Stimulated activated CD8-positive, alpha-beta memory T cell treated with anti-CD3 and anti-CD28 coated beads, Interleukin-4, amount 100 ng/mL, for 1 hour (primary cell): ENCODE measurements around the gene FBN2.
"Not testable (repeated sequence)": the region's sequence is repeated elsewhere in the genome, so short reads cannot be mapped to it uniquely, and the experiment has no call there.

Experiments used
- DNase-seq, 2 donors: peaks; one replicate each; pipeline ENCODE4 v3.0.0-alpha.2; 2020; ENCODE audit warnings: low read depth in 2 of 2, low spot score in 1 of 2

The FBN2 gene

GRCh38 chr5:128427921-128428320 is 110.1 kb downstream of the FBN2 start:
- no peak for DNase-seq

DNA sequence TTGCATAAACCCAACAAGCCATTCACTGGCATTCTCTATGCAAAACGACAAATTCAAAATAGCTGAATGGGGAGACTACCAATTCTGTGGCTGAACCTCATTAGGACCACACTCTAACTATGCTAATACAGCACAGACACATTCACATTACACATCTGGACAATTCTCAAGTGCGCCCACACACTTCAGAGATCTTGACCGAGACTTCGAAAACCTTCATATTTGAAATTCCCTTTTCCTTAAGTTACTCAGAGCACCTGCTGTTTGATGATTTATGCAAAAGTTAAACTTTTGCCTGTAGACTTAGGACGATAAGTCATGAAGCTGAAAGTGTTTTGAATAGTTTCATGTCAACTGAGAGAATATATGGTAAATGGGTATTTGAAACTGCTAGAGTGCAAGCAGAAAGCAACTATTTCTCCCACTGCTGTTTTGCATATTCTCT is 111.9 kb downstream of the FBN2 start:
- no peak for DNase-seq

- no peak for DNase-seq
These were observed 113.4 kb downstream of the FBN2 start for GRCh38 chr5:128424646-128425045.

GRCh38 chr5:128422612-128423011 is 115.4 kb downstream of the FBN2 start:
- DNase-seq: no peak

GRCh38 chr5:128414469-128414868 is 123.6 kb downstream of the FBN2 start:
- no peak for DNase-seq

DNA sequence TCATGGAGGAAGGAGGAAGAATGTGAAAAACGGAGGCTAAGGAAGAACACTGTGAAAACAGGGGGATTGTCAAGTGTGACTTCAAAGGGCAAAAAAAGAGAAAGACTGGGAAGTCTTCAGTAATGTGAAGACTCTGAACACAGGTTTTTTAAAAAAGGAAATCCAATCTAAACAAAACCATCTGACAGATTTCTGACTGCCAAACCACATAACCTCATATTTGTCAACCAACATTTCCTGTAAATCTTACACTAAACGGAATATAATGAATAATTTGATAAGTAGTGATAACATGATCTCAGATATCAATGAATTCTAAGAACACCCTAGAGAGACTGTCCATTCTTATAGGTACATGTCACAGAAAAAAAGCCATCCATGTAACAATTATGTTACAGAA is 124.7 kb downstream of the FBN2 start:
- DNase-seq: no peak

- no peak for DNase-seq
These were observed 125.7 kb downstream of the FBN2 start for GRCh38 chr5:128412145-128412930.

DNA sequence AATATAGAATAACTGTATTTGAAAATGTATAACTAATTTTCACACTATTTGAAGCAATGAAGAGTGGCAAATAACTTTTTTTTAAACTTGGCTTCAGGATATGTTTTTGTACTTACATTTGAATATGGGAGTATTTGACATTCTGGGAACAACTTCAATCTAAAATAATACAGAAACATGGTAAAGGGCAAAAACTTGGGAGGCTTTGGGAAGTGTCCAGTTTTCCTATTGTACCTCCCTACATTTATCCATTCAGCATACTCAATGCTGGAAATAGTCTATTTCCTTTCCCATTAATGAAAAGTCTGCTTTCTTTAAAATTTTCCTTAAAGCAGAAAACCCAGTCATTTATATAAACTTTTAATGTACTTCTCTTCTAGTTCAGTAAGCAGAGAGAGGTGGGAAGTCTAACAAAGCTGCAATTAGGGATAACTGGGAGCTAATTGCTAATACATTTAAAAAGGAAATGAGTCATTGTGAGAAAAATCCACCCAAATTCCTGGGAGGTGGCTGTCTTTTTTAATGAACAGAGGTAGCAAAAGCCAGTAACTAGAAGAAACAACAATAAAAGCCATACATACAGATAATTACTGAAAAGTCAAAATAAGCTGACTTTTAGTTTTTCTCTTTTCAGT is 128.8 kb downstream of the FBN2 start:
- no peak for DNase-seq

DNA sequence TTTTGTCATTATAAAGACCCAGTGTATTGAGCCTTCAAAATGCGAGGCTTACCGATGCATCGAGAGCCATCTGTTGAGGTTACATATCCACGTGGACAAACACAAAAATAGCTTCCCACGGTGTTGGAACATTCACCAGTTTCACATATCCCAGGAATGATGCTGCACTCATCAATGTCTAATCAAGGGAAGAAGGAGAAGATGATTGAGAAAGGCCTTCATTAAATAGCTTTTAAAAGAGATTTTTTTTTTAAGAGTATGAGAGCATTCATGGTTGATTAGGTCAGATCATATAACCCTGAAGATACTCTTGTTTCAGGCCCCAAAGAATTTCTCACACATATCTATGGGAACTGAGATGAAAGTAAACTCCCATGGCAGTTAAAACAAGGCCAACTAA is 129.4 kb downstream of the FBN2 start:
- DNase-seq: no peak

DNA sequence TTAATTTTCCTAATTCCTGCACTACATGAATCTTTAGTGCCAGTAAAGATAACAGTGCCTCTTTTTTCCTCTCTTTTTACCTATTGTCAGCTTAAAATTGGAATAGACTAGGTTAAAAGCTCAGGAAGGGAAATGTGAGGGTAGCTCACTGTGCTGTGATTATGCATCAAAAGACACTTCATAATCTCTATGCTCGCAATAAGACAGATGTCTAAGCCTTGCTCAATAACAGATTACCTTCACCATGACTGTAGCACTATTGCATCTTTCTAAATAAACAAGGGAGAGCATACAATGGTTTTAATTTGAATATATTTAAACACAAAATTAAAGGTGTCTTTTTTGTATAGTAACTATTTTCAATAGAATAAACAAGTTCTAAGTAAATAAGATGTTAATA is 130.1 kb downstream of the FBN2 start:
- no peak for DNase-seq

DNA sequence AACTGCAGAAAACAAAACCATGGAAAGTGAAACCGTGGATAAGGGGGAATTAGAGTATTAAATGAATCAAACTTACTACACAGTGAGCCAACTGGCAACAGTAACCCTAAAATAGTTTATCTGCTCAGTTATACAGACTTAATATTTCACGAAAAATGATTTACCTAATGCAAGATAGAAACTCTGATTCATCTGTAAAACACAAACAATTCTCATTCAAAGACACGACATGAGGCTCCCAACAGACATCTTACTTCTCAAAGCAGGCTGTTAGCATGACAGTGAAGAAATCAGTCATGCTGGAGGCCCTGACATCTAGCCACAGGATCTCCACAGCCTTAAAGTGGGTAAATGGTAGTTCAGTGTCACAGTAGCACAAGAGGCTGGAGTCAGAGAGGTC is 131.2 kb downstream of the FBN2 start:
- DNase-seq: no peak

DNA sequence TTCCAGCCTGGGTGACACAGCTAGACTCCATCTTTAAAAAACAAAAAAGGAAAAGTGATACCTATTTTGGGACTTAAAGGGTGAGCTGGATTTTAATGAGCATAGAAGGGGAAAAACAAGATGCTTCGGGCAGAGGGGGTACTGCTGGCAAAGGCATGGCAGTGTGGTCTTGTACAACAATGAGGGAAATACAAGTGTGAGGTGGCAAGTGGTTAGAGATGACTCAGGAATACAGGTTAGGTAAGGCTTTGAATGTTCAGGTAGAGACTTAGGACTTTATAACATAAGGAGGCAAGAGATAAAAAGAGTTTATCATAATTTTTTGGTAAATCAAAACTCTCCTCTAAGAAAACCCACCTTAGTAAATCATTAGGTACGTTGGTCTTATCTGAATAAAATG is 132.9 kb downstream of the FBN2 start:
- no peak for DNase-seq

DNA sequence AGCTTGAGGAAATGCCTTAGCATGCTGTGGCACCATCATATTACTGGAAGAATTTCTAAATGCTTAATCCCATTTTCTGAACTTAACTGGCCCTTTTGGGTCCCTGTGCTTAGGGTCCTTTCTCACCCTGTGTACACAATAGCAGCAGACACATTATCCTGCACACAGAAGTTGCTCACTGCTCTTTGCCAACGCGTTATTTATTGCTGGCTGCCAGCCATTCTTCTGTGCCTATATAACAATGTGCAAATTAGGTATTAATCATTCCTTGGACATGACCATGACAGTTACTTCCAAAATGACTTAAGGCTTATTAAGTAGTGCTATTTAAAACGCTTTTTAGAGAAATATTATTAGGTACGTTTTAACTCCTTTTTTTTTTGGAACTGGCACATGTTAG is 134.7 kb downstream of the FBN2 start:
- DNase-seq: no peak

DNA sequence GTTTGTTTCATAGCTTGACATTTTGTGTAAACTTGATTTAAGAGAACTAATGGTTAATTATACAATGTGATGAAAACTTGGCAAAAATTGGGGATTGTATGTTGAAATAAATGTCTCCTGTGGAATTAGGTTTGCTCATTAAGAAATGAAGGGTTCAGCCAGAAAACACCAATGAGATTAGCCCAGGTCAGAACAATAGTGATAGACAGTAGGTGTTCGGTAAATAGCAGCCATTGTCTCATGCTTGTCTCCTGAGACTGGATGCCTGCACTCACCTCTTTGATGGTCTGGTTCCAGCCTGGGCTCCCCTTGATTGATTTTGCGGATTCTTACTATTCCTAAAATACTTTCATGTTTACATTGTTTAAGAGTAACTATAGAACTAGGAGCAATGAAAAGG is 135.5 kb downstream of the FBN2 start:
- no peak for DNase-seq

- DNase-seq: not testable (repeated sequence)
These were observed 137.3 kb downstream of the FBN2 start for GRCh38 chr5:128400766-128401165.

DNA sequence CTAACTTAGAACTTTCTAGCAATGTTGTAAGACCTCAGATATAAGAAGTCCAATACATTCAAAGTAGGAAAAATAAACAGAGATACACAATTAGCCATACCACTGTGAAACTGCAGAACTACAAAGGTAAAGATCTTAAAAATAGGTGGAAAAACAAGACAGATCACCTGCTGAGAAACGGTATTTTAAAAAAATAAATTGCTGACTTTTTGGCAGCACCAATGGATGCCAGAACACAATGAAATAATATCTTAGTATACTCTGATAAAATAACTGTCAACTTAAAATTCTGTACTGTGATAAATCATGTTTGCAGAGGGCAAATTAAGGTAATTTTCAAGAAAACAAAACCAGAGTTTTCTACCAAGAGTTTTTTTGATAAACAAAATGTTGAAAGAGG is 138.9 kb downstream of the FBN2 start:
- DNase-seq: no peak

DNA sequence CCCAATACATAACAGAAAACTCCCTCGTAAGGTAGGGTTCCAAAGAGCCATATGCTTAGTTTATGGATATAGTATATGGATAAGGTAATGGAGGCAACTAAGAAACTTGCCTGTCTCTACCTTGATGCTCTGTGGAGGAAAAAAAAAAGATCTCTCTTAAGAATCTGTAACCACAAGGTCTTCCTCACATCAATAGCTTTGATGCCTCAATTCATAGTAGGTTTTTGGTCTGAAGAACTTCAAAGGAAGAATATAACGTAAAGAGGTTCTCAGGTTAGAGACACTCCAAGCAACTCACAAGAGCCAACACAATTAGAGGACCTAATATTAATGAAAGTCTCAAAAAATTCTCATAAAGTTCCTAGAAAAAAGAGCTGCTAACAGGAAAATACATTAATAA is 140.2 kb downstream of the FBN2 start:
- DNase-seq: no peak

GRCh38 chr5:128395073-128395472 is 143.0 kb downstream of the FBN2 start:
- no peak for DNase-seq

GRCh38 chr5:128384068-128384467 is 154.0 kb downstream of the FBN2 start:
- DNase-seq: no peak

- DNase-seq: no peak
These were observed 157.7 kb downstream of the FBN2 start for GRCh38 chr5:128380337-128380736.

DNA sequence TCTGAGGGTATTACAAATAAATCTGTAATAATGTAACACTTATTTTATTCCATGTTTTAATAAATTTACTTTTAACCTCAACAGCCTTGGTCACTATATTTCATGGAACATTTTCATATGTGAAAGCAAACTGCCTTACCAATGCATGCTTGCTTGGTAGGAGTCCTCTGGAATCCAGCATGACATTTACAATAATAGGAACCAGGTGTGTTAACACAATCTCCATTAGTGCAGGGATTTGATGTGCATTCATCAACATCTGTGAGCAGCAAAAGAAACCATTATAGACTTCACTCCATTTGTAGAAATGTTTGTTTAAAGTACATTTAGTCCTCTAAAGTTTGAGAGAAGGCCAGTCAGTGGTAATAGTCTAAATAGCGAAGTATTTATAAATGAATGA is 159.4 kb downstream of the FBN2 start:
- DNase-seq: no peak

- DNase-seq: no peak
These were observed 159.8 kb downstream of the FBN2 start for GRCh38 chr5:128378196-128378595.

DNA sequence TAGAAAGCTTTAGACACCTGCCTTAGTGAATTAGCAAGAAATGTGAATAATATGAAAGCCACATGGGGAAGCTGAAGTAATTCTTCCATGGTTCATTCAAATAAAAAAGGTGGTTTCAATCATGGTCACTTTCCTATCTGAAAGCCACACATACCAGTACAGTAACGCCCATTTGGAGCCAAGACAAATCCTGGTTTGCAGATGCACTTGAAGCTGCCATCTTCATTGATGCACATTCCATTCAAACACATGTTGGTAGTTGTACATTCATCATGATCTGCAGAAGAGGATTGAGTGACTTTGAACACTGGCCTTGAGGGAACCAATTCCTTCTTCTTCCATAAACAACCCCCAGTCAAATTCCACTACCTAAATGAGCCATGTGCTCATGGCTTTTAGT is 161.5 kb downstream of the FBN2 start:
- DNase-seq: no peak
